ENCODE data around the gene CACNG4.

The CACNG4 gene

DNA sequence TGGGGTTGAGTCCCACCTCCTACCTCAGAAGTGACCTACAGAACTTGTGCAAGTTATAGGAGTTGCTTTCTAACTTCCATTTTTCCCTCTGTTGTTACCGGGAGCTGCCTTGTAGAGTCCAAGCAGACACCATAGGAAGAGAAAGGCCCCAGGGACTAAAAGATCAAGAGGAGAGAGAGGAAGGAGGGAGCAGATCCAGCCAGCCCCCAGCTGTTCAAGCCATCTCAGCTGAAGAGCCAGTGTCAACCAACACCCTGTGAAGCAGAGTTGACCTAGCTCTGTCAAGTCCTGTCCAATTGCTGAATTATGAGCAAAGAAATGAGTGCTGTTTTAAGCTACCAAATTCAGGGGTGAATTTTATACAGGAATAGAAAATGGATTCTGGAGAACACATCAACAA, 34.9 kb upstream of the CACNG4 start:
- no peaks in the 10 kb centered on the region; the same call in none of the 2 replicates for H3K27me3 ChIP-seq (replicated peaks; ENCODE audit: control insufficient read depth, insufficient read depth, low read length)
- H3K4me3 ChIP-seq (replicated peaks; ENCODE audit: low read depth, low read length) = no peak overlapping the region
- H3K36me3 ChIP-seq (ENCODE audit: control insufficient read depth, insufficient read depth, low read length) = no peaks in the 10 kb centered on the region
- DNase-seq (ENCODE audit: extremely low read depth, insufficient read length) = no peak
- TF ChIP-seq CTCF (IDR thresholded peaks at IDR 0.05; ENCODE audit: insufficient read depth, low read length, poor library complexity, severe bottlenecking) = no peak

- no peaks in the 10 kb centered on the region; the same call in none of the 2 replicates for H3K27me3 ChIP-seq (replicated peaks; ENCODE audit: control insufficient read depth, insufficient read depth, low read length)
- H3K36me3 ChIP-seq (ENCODE audit: control insufficient read depth, insufficient read depth, low read length) = no peaks in the 10 kb centered on the region
- DNase-seq (ENCODE audit: extremely low read depth, insufficient read length) = no peak
- H3K4me3 ChIP-seq (replicated peaks; ENCODE audit: low read depth, low read length) = no peak overlapping the region
- no peak for TF ChIP-seq CTCF (IDR thresholded peaks at IDR 0.05; ENCODE audit: insufficient read depth, low read length, poor library complexity, severe bottlenecking)
These were observed 33.6 kb upstream of the CACNG4 start for GRCh38 chr17:66930933-66931332.

DNA sequence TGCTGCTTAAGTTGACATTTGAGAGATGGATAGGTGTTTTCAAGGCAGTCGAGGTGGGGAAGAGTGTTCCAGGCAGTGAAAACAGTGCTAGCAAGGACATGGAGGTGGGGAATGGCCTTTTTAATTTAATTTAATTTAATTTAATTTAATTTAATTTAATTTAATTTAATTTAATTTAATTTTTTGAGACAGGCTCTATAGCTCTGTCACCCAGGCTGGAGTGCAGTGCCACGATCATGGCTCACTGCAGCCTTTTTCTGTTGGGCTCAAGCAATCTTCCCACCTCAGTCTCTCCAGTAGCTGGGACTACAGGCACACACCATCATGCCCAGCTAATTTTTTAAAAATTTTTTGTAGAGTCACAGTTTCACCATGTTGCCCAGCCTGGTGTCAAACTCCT, 32.2 kb upstream of the CACNG4 start:
- H3K36me3 ChIP-seq (ENCODE audit: control insufficient read depth, insufficient read depth, low read length) = no peaks in the 10 kb centered on the region
- DNase-seq (ENCODE audit: extremely low read depth, insufficient read length) = no peak
- no peak overlapping the region for H3K4me3 ChIP-seq (replicated peaks; ENCODE audit: low read depth, low read length)
- no peaks in the 10 kb centered on the region for H3K27me3 ChIP-seq (replicated peaks; ENCODE audit: control insufficient read depth, insufficient read depth, low read length)
- no peak for TF ChIP-seq CTCF (IDR thresholded peaks at IDR 0.05; ENCODE audit: insufficient read depth, low read length, poor library complexity, severe bottlenecking)

DNA sequence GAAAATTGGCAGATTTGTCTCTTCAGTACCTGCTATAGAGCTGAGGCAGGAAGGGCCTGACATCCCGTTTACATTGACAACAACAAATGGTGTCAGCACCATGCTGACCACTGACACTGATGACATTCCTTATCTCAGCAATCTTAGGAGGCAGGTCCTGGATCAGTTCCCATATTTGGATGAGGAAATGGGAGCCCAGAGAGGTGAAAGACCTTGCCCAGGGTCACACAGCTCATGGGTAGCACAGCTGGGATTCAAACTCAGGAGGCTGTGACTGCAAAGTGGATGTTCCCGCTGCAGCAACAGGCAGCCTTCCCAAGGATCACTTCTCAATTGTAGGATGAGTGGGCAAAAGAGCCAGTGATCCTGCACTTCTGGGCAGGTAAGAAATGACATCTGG, 30.5 kb upstream of the CACNG4 start:
- Histone ChIP-seq H3K4me3 (replicated peaks; ENCODE audit: low read depth, low read length) (no peak overlapping the region), H3K36me3 (ENCODE audit: control insufficient read depth, insufficient read depth, low read length) (no peaks in the 10 kb centered on the region), H3K27me3 (replicated peaks; ENCODE audit: control insufficient read depth, insufficient read depth, low read length) (0 out of 2 replicates have a peak, but pooled peaks cover 2% of the 10 kb centered on the region)
- no peak for TF ChIP-seq CTCF (IDR thresholded peaks at IDR 0.05; ENCODE audit: insufficient read depth, low read length, poor library complexity, severe bottlenecking)
- no peak for DNase-seq (ENCODE audit: extremely low read depth, insufficient read length)

DNA sequence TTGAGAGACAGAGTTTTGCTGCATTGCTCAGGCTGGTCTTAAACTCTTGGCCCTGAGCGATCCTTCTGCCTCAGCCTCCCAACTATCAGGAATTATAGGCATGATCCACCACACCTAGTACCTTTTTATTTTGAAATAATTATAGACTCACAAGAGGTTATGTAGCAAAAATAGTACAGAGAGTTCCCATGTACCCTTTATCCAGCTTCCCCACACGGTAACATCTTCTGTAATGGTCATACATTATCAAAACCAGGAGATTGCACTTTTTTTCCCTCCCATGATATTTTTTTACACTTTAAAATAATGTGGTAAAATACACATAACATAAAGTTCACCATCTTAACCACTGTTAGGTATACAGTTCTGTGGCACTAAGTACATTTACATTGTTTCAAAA, 28.8 kb upstream of the CACNG4 start:
- no peak for TF ChIP-seq CTCF (IDR thresholded peaks at IDR 0.05; ENCODE audit: insufficient read depth, low read length, poor library complexity, severe bottlenecking)
- 0 out of 2 replicates have a peak, but pooled peaks cover 2% of the 10 kb centered on the region for H3K27me3 ChIP-seq (replicated peaks; ENCODE audit: control insufficient read depth, insufficient read depth, low read length)
- DNase-seq (ENCODE audit: extremely low read depth, insufficient read length) = no peak
- H3K4me3 ChIP-seq (replicated peaks; ENCODE audit: low read depth, low read length) = no peak overlapping the region
- no peaks in the 10 kb centered on the region for H3K36me3 ChIP-seq (ENCODE audit: control insufficient read depth, insufficient read depth, low read length)

- no peak for TF ChIP-seq CTCF (IDR thresholded peaks at IDR 0.05; ENCODE audit: insufficient read depth, low read length, poor library complexity, severe bottlenecking)
- peaks cover 3% of the 10 kb centered on the region for H3K27me3 ChIP-seq (replicated peaks; ENCODE audit: control insufficient read depth, insufficient read depth, low read length)
These were observed 25.9 kb upstream of the CACNG4 start for GRCh38 chr17:66938656-66939055.

More at GRCh38 chr17:66938656-66939055, 25.9 kb upstream of the CACNG4 start:
- no peak for DNase-seq (ENCODE audit: extremely low read depth, insufficient read length)
- Histone ChIP-seq H3K36me3 (ENCODE audit: control insufficient read depth, insufficient read depth, low read length) (no peaks in the 10 kb centered on the region), H3K4me3 (replicated peaks; ENCODE audit: low read depth, low read length) (no peak overlapping the region)
